ENCODE data around the gene HECW1. TPM values are rescaled to one million over a fixed set of nuclear protein-coding genes. Genes with fewer than 3 reads are reported as not detected.
A peak's percentile ranks its signal among the peaks of the same experiment; 100 is the strongest.

HECW1 gene
- total and polyA plus RNA-seq, 8 donors, result 0.29 to 5.1 (median 3.2) TPM

DNA sequence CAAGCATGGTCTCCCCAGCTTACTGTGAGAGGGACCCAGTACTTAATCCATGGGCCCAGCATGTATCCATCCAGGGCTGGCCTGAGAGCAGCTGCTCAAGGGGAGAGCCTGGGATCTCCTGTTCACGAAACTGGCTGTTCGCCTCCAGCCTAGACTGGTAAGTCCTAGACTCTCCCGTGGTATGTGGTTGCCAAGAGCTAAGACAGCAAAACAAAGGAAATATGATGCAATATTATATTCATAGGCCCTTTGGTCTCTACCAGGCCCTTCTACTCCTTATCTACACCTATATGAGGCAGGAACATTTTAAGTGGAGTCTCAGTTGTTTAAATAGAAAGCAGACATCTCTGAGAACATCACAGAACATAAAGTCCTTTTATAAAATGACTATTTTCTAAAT, 441.6 kb downstream of the HECW1 start:
- Histone ChIP-seq H3K4me3 (no peak overlapping the region), H3K27me3 (no peaks in the 10 kb centered on the region), H3K9me3 (no peaks in the 10 kb centered on the region), H3K36me3 (no peaks in the 10 kb centered on the region), H3K27ac (peak overlapping the region; percentile 50 to 61), H3K4me1 (peaks cover 0 to 15% of the 10 kb centered on the region in 2 donors)
- intact Hi-C loops (cut with DNase I), result no loop called here
- DNase-seq (peak in 2 of 4 donors; percentile 56 to 65), ATAC-seq (peak; percentile 94)
- TF ChIP-seq, protein P1, sequence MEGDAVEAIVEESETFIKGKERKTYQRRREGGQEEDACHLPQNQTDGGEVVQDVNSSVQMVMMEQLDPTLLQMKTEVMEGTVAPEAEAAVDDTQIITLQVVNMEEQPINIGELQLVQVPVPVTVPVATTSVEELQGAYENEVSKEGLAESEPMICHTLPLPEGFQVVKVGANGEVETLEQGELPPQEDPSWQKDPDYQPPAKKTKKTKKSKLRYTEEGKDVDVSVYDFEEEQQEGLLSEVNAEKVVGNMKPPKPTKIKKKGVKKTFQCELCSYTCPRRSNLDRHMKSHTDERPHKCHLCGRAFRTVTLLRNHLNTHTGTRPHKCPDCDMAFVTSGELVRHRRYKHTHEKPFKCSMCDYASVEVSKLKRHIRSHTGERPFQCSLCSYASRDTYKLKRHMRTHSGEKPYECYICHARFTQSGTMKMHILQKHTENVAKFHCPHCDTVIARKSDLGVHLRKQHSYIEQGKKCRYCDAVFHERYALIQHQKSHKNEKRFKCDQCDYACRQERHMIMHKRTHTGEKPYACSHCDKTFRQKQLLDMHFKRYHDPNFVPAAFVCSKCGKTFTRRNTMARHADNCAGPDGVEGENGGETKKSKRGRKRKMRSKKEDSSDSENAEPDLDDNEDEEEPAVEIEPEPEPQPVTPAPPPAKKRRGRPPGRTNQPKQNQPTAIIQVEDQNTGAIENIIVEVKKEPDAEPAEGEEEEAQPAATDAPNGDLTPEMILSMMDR (IDR thresholded peaks at IDR 0.05), result no peak

DNA sequence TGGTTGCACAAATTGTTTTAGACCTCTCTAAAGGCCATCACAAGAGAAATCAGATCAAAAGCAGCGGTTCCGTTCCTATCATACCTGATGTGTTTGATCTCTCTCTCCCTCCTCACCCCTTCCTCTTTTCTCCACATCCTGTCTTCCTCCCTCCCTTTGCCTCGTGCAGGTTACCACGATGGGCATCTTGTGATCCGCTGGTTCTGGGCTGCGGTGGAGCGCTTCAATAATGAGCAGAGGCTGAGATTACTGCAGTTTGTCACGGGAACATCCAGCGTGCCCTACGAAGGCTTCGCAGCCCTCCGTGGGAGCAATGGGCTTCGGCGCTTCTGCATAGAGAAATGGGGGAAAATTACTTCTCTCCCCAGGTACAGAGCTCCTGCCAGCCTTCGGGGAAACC, 442.0 kb downstream of the HECW1 start:
- peak overlapping the region in 1 of 2 donors; percentile 61 for H3K27ac ChIP-seq
- H3K9me3 ChIP-seq, result no peaks in the 10 kb centered on the region
- no peak for ATAC-seq
- H3K4me3 ChIP-seq, result no peak overlapping the region
- no peak for DNase-seq
- no peaks in the 10 kb centered on the region for H3K36me3 ChIP-seq
- intact Hi-C loops (cut with DNase I), result no loop called here
- no peaks in the 10 kb centered on the region for H3K27me3 ChIP-seq
- TF ChIP-seq, protein P1 (IDR thresholded peaks at IDR 0.05), result no peak
- H3K4me1 ChIP-seq, result peaks cover 0 to 15% of the 10 kb centered on the region in 2 donors

DNA sequence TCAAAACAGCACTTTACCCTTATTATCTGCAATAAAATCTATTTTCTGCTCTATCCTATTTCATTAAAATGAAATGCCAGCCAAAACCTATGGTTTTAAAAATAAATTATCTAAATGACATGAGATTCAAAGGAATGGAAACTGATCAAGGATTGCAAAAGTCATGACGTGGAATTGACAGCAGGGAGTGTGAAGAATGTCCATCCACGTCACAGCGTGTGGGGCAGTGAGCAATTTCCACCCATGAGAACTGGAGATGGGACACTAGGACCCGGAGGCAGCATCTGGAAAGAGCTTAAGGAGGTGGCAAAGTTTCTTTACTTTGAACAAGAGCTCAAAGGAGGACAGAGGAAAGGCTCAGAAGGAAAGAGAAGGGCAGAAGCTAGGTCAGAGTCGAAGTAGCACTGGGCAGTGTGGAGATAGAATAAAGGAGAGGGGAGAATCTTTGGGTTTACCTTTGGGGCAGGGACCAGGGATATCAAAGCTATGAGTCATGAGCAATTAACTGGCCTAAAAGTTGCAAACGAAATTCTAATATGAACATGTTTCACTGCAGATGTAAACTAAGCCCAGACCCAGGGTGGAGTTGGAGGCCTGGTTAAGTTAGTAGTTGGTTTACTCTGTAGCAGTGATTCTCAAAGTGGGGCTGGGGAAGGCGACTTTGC, 445.5 kb downstream of the HECW1 start:
- Histone ChIP-seq H3K9me3 (no peaks in the 10 kb centered on the region), H3K36me3 (no peaks in the 10 kb centered on the region), H3K4me3 (no peak overlapping the region), H3K27me3 (no peaks in the 10 kb centered on the region), H3K27ac (no peak overlapping the region), H3K4me1 (peaks cover 0 to 15% of the 10 kb centered on the region in 2 donors)
- intact Hi-C loops (cut with DNase I), result no loop called here
- no peak for DNase-seq
- ATAC-seq, result no peak
- TF ChIP-seq, protein P1 (IDR thresholded peaks at IDR 0.05), result no peak

DNA sequence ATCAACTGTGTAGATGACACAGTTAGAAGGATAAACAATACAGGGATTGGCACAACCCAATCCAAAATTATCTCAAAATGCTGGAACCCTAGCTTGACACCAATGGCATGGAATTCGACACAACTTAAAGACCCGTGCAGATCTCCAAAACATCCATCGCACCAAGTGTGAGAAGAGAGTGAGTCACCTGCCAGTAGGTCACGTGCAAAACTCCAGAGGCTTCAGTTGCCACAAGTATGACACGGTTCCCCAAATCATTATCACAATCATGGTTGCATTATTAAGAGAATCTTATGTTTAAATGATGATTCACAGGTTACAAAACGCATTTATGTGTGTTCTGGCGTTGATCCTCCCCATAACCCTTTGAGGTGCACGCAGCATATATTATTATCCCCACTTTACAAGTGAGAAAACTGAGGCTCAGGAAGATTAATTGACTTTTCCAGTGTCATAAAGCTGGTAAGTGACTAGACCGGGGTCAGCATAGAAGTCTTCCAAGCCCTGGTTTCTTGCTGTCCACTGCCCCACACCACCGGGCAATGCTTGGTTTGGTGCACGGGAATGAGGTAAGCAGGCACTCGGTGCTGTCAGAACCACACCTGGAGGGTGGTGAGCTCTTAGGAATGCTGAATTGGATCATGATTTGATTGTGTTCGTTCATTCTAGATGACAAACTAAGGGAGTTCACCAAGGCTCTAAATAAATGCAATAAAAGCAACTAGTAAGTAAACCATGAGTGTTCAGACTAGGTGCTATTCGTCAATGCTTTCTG, 446.9 kb downstream of the HECW1 start:
- Histone ChIP-seq H3K27me3 (no peaks in the 10 kb centered on the region), H3K4me3 (no peak overlapping the region), H3K27ac (no peak overlapping the region), H3K9me3 (no peaks in the 10 kb centered on the region), H3K4me1 (peaks cover 0 to 2% of the 10 kb centered on the region in 2 donors), H3K36me3 (no peaks in the 10 kb centered on the region)
- no peak for DNase-seq
- ATAC-seq, result no peak
- intact Hi-C loops (cut with DNase I), result no loop called here
- TF ChIP-seq, protein P1 (IDR thresholded peaks at IDR 0.05), result no peak

DNA sequence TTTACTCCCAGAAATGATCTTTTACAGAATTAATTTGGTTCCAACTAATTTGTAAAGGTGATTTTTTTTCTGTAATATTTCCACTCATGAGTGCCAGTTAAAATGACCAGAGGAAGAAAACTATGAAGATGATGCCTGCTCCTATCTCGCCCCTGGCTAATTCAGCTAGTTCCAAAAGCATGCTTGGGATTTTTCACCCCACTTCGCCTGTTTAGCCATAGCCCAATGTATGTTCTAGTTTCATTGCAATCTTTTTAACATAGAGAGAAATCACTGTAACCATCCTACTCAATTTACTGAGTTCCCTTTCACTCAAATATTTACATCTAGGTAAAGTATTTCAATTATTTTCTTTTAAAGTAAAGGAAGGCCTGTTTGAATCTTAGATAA, 447.5 kb downstream of the HECW1 start:
- no peak overlapping the region for H3K4me3 ChIP-seq
- H3K27ac ChIP-seq, result no peak overlapping the region
- H3K9me3 ChIP-seq, result no peaks in the 10 kb centered on the region
- TF ChIP-seq, protein P1 (IDR thresholded peaks at IDR 0.05), result no peak
- intact Hi-C loops (cut with DNase I), result no loop called here
- DNase-seq (no peak), ATAC-seq (no peak)
- H3K36me3 ChIP-seq, result no peaks in the 10 kb centered on the region
- H3K4me1 ChIP-seq, result no peaks in the 10 kb centered on the region
- no peaks in the 10 kb centered on the region for H3K27me3 ChIP-seq

Measured in left lung (tissue), 10 donors.